Calu3 (cell line): ENCODE measurements around the gene CHSY1. TPM values are rescaled to one million over a fixed set of nuclear protein-coding genes. Genes with fewer than 3 reads are reported as not detected.

Source experiments
- BruUV-seq: library from RNA; stranded (reverse); fragments of 400-500 nt; replicated peaks from 2 replicates; lab custom pipeline; 2021; lab: Mats Ljungman, UMichigan
- CTCF ChIA-PET: fragments of 300-600 bp; sonication (Branson Sonifier 250); formaldehyde crosslinking; loops from one replicate; lab custom pipeline; 2022; ENCODE audit warnings: antibody characterized with exemption; lab: Charles Lee
- DNase-seq: peaks from one replicate; pipeline ENCODE4 v3.0.0; 2022
- H3K27ac Mint-ChIP-seq: one replicate; pipeline ENCODE4 v1.8.0; 2022; ENCODE audit warnings: mixed read lengths; ENCODE audit not compliant: unreplicated experiment
- H3K27me3 Mint-ChIP-seq: one replicate; pipeline ENCODE4 v1.8.0; 2022; ENCODE audit warnings: mixed read lengths; ENCODE audit not compliant: unreplicated experiment
- H3K36me3 Mint-ChIP-seq: one replicate; pipeline ENCODE4 v1.8.0; 2022; ENCODE audit warnings: mild to moderate bottlenecking, moderate library complexity, mixed read lengths; ENCODE audit not compliant: insufficient read depth, unreplicated experiment
- H3K4me1 Mint-ChIP-seq: one replicate; pipeline ENCODE4 v1.8.0; 2022; ENCODE audit warnings: mild to moderate bottlenecking, low read depth, mixed read lengths; ENCODE audit not compliant: unreplicated experiment
- H3K4me3 Mint-ChIP-seq: one replicate; pipeline ENCODE4 v1.8.0; 2022; ENCODE audit warnings: mild to moderate bottlenecking, low read depth, moderate library complexity, mixed read lengths; ENCODE audit not compliant: unreplicated experiment
- H3K9me3 Mint-ChIP-seq: one replicate; pipeline ENCODE4 v1.8.0; 2022; ENCODE audit warnings: low read depth, mixed read lengths; ENCODE audit not compliant: unreplicated experiment
- intact Hi-C: fragments of 100-400 bp; cut with micrococcal nuclease; formaldehyde crosslinking; loops from one replicate; pipeline ENCODE4 v1.10.0; 2022; ENCODE audit not compliant: unreplicated experiment
- total RNA-seq: library from RNA; stranded (reverse); gene quantifications from 2 replicates; pipeline ENCODE4 v1.2.3, GENCODE V29; 2022
- TF ChIP-seq, protein P1 (sequence below): fragments of 200-600 bp; IDR thresholded peaks from one replicate; pipeline ENCODE4 v1.8.0; 2022; ENCODE audit warnings: antibody characterized with exemption; ENCODE audit not compliant: unreplicated experiment

Gene CHSY1
- total RNA-seq, 1 experiment from 2014 or later: 25.0 TPM

DNA sequence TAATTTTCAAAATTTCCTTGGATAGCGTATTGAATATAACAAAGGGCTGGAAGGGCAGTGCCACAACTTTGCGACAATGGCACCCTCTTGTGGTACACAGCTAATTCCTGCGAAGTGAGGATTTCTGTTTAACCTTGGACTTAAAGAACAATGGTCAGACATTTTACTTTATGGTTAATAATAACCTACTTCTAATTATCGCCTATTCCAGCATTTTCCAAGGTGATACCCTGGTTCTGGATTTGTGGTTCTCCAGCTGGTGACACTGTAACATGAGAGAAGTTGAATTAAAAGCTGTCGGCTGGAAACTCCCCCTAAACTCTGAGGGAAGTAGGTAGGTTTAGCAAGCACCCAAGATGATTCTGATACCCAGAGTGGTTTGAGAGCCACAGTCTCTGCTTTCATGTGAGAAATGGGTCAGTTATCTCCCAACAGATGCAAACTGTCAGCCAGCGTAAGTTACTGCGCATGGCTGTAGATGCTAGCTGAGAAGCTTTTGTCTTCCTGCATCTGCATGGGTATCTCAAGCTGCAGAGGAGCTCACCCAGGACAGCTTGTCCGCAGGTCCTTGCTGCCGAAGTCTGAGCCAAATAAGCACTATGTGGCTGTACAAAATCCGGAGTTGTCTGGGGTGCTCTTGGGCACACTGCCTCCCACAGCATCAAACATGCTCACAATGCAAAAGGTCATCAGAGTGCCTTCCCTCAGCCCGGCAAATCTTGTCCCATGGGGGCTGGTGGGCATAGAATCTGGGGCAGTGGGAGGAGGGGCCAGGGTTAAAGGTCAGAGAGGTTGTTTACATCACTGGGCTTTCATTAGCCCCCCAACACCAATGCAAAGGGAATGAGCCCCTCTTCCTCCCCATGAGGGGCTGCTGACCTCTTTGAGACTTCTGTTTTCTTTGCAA, 6.6 kb upstream of the CHSY1 start:
- TF ChIP-seq, protein P1, sequence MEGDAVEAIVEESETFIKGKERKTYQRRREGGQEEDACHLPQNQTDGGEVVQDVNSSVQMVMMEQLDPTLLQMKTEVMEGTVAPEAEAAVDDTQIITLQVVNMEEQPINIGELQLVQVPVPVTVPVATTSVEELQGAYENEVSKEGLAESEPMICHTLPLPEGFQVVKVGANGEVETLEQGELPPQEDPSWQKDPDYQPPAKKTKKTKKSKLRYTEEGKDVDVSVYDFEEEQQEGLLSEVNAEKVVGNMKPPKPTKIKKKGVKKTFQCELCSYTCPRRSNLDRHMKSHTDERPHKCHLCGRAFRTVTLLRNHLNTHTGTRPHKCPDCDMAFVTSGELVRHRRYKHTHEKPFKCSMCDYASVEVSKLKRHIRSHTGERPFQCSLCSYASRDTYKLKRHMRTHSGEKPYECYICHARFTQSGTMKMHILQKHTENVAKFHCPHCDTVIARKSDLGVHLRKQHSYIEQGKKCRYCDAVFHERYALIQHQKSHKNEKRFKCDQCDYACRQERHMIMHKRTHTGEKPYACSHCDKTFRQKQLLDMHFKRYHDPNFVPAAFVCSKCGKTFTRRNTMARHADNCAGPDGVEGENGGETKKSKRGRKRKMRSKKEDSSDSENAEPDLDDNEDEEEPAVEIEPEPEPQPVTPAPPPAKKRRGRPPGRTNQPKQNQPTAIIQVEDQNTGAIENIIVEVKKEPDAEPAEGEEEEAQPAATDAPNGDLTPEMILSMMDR: peak; percentile 63
- BruUV-seq: no TSS peak
- no peaks in the 10 kb centered on the region for H3K4me1 Mint-ChIP-seq
- intact Hi-C loops: loop anchor here (1.0 to 10.0 kb wide), 5 partner anchors 169 to 631 kb away; no protein-coding TSS in a partner anchor
- CTCF ChIA-PET: interaction anchor here (0.7 to 1.4 kb wide), 5 partner anchors 16 to 250 kb away, joined by 3 to 14 read pairs (median 4); no protein-coding TSS in a partner anchor
- no peaks in the 10 kb centered on the region for H3K36me3 Mint-ChIP-seq
- DNase-seq: peak; percentile 75
- no peaks in the 10 kb centered on the region for H3K9me3 Mint-ChIP-seq
- peaks cover 43% of the 10 kb centered on the region for H3K27me3 Mint-ChIP-seq
- H3K4me3 Mint-ChIP-seq: no peak overlapping the region
- H3K27ac Mint-ChIP-seq: no peak overlapping the region

DNA sequence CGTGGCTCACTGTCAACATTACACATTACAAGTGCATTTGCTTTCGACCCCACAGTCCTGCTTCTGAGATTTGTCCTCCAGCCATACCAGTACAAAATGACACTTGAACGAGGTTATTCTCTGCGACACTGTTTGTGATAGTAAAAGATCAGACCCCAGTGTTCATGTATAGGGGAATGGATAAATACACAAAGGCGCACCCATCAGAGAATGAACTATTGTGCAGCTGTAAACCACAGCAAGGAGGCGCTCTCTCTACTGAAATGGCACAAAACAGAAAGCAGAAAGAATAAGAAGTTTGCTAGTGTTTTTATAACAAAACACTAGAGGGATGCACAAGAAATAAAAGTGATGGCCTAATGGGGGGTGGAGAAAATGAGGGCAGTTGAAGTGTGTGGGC, 4.9 kb upstream of the CHSY1 start:
- CTCF ChIA-PET: interaction anchor here (1.1 kb wide), 1 partner anchor 251 kb away, joined by 3 read pairs; no protein-coding TSS in a partner anchor
- intact Hi-C loops: loop anchor here (5.0 to 10.0 kb wide), 3 partner anchors 224 to 629 kb away; no protein-coding TSS in a partner anchor
- peaks cover 40% of the 10 kb centered on the region for H3K27me3 Mint-ChIP-seq
- no peak overlapping the region for H3K27ac Mint-ChIP-seq
- no peak for DNase-seq
- H3K36me3 Mint-ChIP-seq: peaks cover 10% of the 10 kb centered on the region
- TF ChIP-seq, protein P1: no peak
- H3K4me3 Mint-ChIP-seq: no peak overlapping the region
- H3K4me1 Mint-ChIP-seq: no peaks in the 10 kb centered on the region
- BruUV-seq: no TSS peak
- H3K9me3 Mint-ChIP-seq: no peaks in the 10 kb centered on the region

DNA sequence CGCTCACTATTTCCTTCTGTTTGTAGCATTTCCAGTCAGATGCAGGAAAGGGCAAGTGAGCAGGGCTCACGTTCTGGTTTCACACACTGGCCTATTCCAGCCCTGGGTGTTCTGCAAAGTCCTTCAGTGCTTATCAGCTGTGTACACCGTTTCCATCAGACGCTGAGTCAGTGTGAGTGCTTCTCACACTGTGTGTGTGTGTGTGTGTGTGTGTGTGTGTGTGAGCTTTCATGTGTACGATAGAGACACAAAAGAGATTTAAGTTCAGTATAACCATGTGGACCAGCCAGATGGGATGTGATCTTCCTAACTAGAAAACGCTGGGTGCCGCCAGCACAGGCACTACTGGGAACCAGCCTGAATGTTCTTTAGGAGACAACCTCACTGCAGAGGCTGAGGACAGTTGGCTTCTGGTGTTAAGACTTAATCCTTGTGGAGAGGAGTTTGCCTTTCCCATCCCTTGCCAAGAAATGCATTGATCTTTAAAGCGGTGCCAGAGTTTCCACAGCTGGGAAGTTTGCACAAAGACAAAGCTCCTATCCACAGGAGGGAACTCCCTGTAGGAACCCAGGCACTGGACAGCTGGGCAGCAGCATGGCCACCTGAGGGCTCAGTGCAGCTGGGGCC, 3.9 kb upstream of the CHSY1 start:
- Mint-ChIP-seq H3K27me3 (peaks cover 37% of the 10 kb centered on the region), H3K36me3 (peaks cover 16% of the 10 kb centered on the region), H3K4me1 (no peaks in the 10 kb centered on the region), H3K4me3 (no peak overlapping the region), H3K27ac (no peak overlapping the region), H3K9me3 (no peaks in the 10 kb centered on the region)
- CTCF ChIA-PET: interaction anchor here (1.0 to 1.1 kb wide), 2 partner anchors 247 to 250 kb away, joined by 3 read pairs; no protein-coding TSS in a partner anchor
- TF ChIP-seq, protein P1: no peak
- no TSS peak for BruUV-seq
- intact Hi-C loops: loop anchor here (5.0 to 10.0 kb wide), 3 partner anchors 223 to 628 kb away; no protein-coding TSS in a partner anchor
- no peak for DNase-seq

DNA sequence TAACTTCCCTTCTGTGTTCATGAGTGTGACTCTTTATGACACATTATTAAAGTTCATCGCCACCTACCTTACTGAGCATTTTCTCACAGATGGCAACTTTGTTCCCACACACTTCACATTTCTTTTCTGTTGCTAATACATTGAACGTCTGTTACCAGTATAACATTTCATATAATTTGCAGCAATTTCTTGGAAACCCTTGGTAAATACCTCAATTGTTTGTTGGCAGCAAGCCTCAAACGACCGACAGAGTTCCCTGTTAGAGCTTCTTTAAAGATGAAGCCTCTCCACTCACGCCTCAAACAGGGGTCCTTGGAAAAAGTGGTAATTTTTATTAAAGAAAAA, 3.2 kb upstream of the CHSY1 start:
- no peak for DNase-seq
- H3K36me3 Mint-ChIP-seq: peaks cover 23% of the 10 kb centered on the region
- TF ChIP-seq, protein P1: no peak
- H3K27me3 Mint-ChIP-seq: peaks cover 32% of the 10 kb centered on the region
- no peaks in the 10 kb centered on the region for H3K9me3 Mint-ChIP-seq
- H3K27ac Mint-ChIP-seq: no peak overlapping the region
- CTCF ChIA-PET: interaction anchor here (1.0 kb wide), 1 partner anchor 246 kb away, joined by 3 read pairs; no protein-coding TSS in a partner anchor
- H3K4me3 Mint-ChIP-seq: no peak overlapping the region
- BruUV-seq: no TSS peak
- H3K4me1 Mint-ChIP-seq: peaks cover 6% of the 10 kb centered on the region
- intact Hi-C loops: loop anchor here (5.0 to 10.0 kb wide), 3 partner anchors 223 to 628 kb away; no protein-coding TSS in a partner anchor
